Left colon (tissue), 2 donors: ENCODE results near the gene PABPN1L. TPM values are rescaled to one million over a fixed set of nuclear protein-coding genes. Genes with fewer than 3 reads are reported as not detected.

Source experiments
- ATAC-seq: fragments of 200-7000 bp; cut with Tn5 transposase; one replicate; pipeline ENCODE4 v1.9.1; 2020; ENCODE audit warnings: mild to moderate bottlenecking, moderate library complexity
- DNase-seq, 2 donors: peaks; one replicate each; pipeline ENCODE4 v3.0.0-alpha.2; 2020
- intact Hi-C, 2 donors: fragments of 100-400 bp; cut with DNase I in 1 of 2; cut with micrococcal nuclease in 1 of 2; formaldehyde crosslinking; loops; one replicate each; pipeline versions ENCODE4 v1.11.2 to v1.14.0; 2022; cut with DNase I, micrococcal nuclease
- total RNA-seq, 2 donors: library from RNA; stranded (reverse); fragmentation: NEBNext Ultra II Directional; extraction: Animal tissue kit (Norgen Biotek cat#: 25700); gene quantifications; one replicate each; pipeline ENCODE4 v1.2.1, GENCODE V29; 2021
- donor health status: DM: no; HTN: no; CAD: no.
- donor health status: DM: yes; HTN: yes; CAD: no.

Gene PABPN1L
- total RNA-seq, 2 donors from 2014 or later = not detected

DNA sequence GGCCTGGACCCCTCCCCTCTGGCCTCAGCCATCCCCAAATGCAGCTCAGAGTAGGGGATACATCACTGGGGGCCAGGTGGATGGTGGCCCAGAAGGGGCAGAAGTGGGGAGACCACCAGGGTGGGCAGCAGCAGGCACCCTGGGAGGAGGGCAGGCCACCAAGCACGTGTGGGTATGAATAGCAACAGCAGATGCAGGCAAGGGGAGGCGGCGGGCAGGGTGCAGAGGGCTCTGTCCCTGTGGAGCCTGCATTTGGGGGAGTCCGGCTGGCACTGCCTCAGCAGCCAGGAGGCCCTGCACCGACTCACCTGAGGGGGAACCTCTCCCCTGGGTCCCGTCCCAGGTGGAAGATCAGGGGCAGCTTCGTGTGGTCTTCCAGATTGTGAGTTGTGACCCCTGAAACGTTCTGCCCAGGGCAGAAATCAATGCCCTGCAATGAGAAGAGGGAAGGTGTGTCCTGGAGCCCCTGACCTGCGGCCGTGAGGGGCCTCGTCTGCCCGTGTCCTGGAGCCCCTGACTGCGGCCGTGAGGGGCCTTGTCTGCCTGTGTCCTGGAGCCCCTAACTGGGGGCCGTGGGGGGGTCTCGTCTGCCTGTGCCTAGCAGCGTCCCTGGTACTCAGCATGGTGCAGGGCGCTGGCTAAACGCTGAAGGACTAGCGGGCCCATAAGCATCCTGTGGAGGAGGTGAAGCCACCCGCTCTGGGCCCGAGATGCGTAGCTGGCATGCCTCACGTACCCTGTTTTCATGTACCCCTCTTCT lies 44.0 kb downstream of the PABPN1L start:
- DNase-seq (no peak), ATAC-seq (no peak)
- intact Hi-C loops = no loop called here

DNA sequence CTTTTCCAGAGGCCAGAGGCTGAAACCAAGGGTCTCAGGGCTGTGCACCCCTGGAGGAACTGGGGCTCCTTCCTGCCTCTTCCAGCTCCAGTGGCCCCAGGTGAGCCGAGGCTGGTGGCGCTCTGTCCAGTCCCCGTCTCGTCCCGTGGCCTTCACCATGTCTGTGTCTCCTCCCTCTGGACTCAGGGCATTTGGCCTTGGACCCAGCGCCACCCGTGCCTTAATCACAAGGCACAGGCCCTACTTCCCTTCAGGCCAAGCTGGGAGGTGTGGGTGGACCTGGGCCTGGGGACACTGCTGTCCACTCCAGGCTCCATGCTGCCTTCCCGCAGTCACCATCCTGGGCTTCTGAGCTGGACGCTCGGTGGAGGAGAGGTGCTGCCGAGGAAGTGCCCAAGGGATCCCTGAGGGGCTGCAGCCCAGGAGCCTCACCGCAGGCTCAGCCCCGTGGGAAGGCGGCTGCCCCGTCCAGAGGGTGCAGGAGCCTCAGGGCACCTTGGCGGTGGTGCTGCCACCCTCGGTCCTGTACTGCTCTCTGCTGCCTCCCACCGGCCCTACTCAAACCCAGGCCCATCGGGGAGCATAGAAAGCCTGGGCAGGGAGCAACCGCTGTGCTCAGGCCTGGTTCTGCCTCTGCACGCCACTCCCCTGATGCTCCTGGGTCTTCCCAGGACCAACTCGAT lies 45.2 kb downstream of the PABPN1L start:
- DNase-seq (no peak), ATAC-seq (no peak)
- intact Hi-C loops = no loop called here

DNA sequence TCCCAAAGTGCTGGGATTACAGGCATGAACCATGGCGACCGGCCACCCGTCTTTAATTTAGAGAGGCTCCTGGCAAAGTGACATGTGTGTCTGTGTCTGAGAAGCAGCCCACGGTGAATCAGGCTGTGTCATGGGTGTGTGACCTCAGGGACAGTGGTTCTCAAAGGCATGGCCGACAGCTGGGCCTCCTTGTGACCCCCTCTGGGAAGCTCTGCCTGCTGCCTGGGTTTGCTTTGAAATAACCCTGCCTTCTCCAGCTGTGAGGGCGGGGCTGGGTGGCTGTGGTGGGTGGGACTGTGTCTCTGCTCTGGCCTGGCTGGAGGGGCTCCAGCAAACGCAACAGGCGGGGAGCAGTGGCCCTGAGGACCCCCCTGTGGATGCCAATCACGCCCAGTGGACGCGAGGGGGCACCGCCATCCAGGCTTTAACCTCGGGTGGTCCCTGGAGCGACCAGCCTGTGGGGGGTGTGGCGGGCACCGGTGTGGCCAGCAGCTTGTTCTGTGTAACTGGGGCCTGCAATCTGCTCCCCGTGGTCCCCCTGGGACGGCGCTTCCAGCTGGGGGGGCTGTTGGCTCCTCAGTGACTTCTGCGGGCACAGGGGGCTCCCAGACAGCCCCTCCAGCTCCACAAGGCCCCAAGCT lies 46.0 kb downstream of the PABPN1L start:
- intact Hi-C loops = no loop called here

DNA sequence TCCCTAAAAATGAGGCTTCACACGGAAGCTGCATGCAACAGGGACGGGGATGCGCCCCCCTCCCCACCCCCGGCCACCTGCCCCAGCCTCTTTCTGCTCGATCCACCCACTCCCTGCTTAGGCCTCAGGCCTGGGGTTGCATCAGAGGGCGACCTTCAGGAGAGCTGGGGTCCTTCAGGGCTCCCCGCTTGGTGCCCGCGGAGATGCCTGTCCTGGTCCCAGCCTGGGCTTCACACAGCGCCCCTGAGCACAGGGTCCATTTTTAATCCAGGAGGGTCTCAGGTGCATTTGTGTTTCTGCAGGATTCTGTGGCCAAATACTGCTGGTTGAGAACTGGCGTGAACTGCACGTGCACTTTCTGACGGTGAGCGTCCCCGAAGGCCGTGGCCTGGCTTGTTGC lies 47.3 kb downstream of the PABPN1L start:
- ATAC-seq (no peak), DNase-seq (no peak)
- intact Hi-C loops = no loop called here

More for the DNA sequence above, 46.0 kb downstream of the PABPN1L start:
- DNase-seq = no peak
- ATAC-seq = no peak

DNA sequence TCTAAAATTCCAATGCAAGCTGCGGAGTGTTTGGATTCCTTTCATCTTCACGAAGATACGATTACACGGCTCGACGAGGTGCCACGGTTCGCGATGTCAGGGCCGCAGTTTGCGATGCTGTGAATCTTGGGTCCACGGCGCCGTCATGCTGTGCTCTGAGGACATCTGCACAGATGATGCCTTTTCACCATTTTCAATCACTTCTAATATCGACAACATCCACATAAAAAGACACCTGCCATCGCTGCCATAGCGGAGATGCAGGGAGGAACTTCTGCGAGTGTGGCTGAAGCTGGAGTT lies 47.9 kb downstream of the PABPN1L start:
- intact Hi-C loops = no loop called here
- DNase-seq (no peak), ATAC-seq (no peak)

DNA sequence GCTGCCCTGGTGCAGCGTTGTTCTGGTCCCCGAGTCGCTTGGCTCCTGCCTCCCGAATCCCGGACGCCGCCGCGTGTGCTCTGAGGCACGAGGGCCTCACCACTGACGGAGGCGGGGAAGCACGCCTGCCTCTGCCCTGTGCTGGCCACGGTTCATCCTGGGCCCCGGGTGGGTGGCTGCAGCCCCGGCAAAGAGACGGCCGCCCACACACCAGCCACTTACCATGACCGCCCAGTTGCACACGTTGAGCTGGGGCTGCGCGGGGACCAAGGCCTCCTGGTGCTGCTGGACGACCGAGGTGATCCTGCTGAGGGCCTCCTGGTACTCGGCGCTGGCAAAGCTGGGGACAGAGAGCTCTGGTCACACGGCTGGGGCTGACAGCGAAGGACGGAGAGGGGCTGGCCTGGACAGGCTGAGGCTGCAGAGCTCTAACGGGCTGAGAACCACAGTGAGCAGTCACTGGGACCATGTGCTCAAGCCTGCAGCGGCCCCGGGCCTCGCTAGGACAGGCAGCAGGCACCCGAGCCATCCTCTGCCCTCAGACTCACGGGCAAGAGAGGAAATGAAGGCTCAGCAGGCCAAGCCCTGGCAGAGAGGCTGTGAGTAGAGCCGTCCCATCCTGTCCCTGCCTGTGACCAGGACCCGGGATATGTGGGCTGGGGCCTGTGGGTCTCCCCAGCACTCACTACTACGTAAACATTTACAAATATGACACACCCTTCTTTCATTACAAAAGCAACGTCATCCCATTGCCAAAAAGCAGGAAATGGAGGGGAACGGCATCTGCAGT lies 48.5 kb downstream of the PABPN1L start:
- DNase-seq = no peak
- no peak for ATAC-seq
- intact Hi-C loops = no loop called here

DNA sequence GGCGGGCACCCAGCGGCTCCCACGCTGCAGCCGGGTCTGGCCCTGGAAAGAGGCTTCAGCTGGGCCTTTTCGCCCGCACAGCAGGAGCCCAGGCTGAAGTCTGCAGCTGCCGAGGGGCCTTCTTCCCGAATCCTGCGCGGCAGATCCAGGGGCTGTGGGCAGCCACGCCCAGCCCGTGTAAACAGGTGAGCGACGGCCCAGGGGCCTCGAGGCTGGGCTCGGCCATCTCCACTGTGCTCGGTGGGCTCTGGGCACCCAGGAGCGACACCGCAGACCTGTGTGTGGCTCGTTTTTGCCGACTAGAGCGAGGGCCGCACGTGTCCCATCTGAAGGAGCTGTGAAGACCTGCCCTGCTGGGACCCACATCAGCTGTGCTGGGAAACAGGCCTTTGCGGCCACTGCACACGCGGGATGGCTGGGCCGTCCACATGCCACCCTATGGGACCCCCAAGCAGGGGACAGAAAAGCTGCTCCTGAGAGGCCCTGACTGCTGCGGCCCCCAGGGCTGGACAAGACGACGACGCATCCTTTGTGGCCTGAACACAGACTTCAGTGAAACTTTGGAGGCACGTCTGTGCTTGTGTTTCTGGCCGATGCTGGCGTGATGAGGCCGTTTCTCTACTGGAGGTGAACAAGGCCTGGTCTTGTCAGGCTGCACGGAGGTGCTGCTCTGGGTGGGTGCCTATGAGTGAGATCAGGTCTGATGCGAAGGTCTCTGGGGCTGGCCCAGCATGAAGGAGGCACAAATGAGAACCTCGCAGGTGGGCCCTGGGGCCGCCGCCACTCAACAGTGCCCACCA lies 49.5 kb downstream of the PABPN1L start:
- no peak for ATAC-seq
- intact Hi-C loops = no loop called here
- DNase-seq = no peak

DNA sequence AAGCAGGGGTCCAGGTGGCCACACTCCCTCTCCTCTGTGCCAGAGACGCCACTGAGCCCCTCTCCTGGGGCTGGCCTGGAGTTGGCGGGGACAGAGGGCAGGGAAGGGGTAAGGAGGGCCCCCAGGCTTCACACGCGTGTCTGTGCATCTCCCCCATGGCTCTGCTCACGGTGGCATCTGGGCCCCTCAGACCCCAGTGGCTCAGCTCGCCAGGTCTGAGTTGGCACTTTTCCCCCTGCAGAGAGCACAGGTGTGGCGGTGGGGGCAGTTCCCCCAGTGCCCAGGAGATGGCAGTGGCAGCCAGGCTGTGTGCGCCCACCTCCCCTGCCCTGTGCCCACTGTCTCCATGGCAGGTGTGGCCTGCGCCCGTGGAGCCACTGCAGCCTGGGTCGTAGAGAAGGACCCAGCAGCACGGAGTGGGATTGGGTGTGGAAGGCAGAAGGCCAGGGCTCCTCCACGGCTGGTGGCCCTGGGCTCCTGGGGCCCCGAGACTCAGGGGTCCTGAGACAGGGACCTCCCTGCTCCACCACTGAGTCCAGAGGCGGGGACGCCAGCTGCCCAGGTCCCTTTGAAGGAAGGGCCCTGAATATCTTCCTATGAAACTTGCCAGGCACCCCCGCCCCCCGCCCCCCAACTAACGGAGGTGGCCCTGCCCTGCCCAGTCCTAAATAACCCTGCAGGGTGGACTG lies 50.4 kb downstream of the PABPN1L start:
- DNase-seq (peak in 1 of 2 donors; percentile 63), ATAC-seq (no peak)
- intact Hi-C loops = no loop called here

DNA sequence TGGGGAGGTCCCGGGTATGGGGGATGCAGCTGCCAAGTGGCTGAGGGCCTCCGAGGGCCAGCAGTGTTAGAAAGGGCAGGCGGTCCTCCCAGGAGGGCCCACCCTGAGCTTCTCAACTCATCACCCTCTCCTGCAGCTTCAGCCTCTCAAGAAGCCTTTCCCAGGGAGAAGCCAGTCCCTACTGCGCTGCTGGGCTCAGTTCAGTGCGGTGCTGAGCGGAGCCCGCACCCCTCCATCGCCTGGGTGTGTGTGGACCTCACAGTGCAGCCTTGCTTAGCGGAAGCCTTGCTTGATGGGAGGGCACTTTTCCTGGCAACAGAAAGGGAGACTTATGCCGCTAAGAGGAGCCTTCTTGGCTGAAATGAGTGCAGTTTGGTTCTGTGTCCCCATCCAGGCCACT lies 51.2 kb downstream of the PABPN1L start:
- ATAC-seq (no peak), DNase-seq (no peak)
- intact Hi-C loops = no loop called here

DNA sequence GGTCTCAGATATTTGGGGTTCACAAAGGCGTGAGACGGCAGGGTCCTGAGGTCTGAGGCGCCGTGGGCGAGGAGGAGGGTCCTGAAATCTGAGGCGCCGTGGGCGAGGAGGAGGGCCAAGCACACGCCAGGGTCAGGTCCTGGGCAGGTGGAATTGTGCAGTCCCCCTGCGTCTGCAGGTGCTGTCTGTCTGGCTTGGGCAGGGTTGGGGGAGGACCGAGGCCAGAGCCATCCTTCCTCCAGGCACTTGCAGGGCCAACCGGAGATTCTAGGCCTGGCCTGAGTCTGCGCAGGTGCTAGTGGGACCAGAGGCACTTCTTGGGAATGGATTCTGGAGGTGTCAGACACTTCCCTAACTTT lies 52.3 kb downstream of the PABPN1L start:
- intact Hi-C loops = no loop called here
- DNase-seq = no peak
- no peak for ATAC-seq

Other genes with a start within 250 kb of the PABPN1L start
- gene IL17C, start 228.1 kb downstream of the PABPN1L start, total RNA-seq = not detected
- gene CYBA, start 215.6 kb downstream of the PABPN1L start, total RNA-seq = 100 to 1,000 TPM; 277 to 382 TPM
- 100 to 1,000 TPM in 1 of 2 donors, 10 to 100 TPM in 1; 74.3 to 191 TPM for gene MVD, start 203.6 kb downstream of the PABPN1L start, total RNA-seq
- gene SNAI3, start 180.2 kb downstream of the PABPN1L start, total RNA-seq = under 1 TPM; 0.15 to 0.92 TPM
- 10 to 100 TPM; 11.4 to 12.0 TPM for gene RNF166, start 160.3 kb downstream of the PABPN1L start, total RNA-seq
- 10 to 100 TPM in 1 of 2 donors, 1 to 10 TPM in 1; 9.8 to 15.0 TPM for gene CTU2, start 160.2 kb downstream of the PABPN1L start, total RNA-seq
- 100 to 1,000 TPM; 118 to 146 TPM for gene PIEZO1, start 81.4 kb downstream of the PABPN1L start, total RNA-seq
- gene CDT1, start 62.9 kb downstream of the PABPN1L start, total RNA-seq = 10 to 100 TPM in 1 of 2 donors, 1 to 10 TPM in 1; 6.8 to 14.8 TPM
- gene APRT, start 54.7 kb downstream of the PABPN1L start, total RNA-seq = 100 to 1,000 TPM; 112 to 199 TPM
- gene GALNS, start 9.7 kb downstream of the PABPN1L start, total RNA-seq = 10 to 100 TPM; 39.1 to 43.5 TPM
- gene TRAPPC2L, start 9.5 kb downstream of the PABPN1L start, total RNA-seq = 10 to 100 TPM; 37.0 to 44.4 TPM
- gene CBFA2T3, start 110.5 kb upstream of the PABPN1L start, total RNA-seq = 10 to 100 TPM; 10.5 to 15.7 TPM
- 10 to 100 TPM; 55.6 to 62.9 TPM for gene ACSF3, start 227.2 kb upstream of the PABPN1L start, total RNA-seq